A673 (cell line): ENCODE measurements around the gene DDIAS. TPM values are rescaled to one million over a fixed set of nuclear protein-coding genes. Genes with fewer than 3 reads are reported as not detected.
A peak's percentile ranks its signal among the peaks of the same experiment; 100 is the strongest.

Experiments
- BruUV-seq: library from RNA; stranded (reverse); fragments of 400-500 nt; replicated peaks from 2 replicates; lab custom pipeline; 2021; lab: Mats Ljungman, UMichigan
- CTCF ChIA-PET: fragments of 300-600 bp; sonication (Branson Sonifier 250); formaldehyde crosslinking; loops from one replicate; lab custom pipeline; 2022; ENCODE audit warnings: antibody characterized with exemption; lab: Charles Lee
- POLR2A ChIA-PET: fragments of 300-600 bp; sonication (Branson Sonifier 250); formaldehyde crosslinking; loops from one replicate; lab custom pipeline; 2022; ENCODE audit warnings: antibody characterized with exemption; ENCODE audit not compliant: low non-redundant PET; lab: Charles Lee
- DNase-seq: peaks from one replicate; pipeline ENCODE4 v3.0.0-alpha.2; 2015; ENCODE audit warnings: low spot score
- H3K27ac ChIP-seq: fragments of 200-600 bp; sonication (generic); 2 replicates; pipeline ENCODE4 v1.5.1; 2016; ENCODE audit warnings: mixed run types, low read depth, mild to moderate bottlenecking, mixed read lengths, antibody characterized with exemption, low read length; ENCODE audit not compliant: poor library complexity, severe bottlenecking
- H3K27me3 ChIP-seq: fragments of 200-600 bp; sonication (generic); replicated peaks from 2 replicates; pipeline ENCODE4 v1.6.1; 2017; ENCODE audit warnings: mixed run types, low read depth, mild to moderate bottlenecking, mixed read lengths, antibody characterized with exemption, low read length; ENCODE audit not compliant: insufficient read depth, poor library complexity
- H3K36me3 ChIP-seq: fragments of 200-600 bp; sonication (generic); 2 replicates; pipeline ENCODE4 v1.6.1; 2016; ENCODE audit warnings: mixed run types, mild to moderate bottlenecking, mixed read lengths, antibody characterized with exemption, low read length; ENCODE audit not compliant: insufficient read depth, poor library complexity, severe bottlenecking
- H3K4me1 ChIP-seq: fragments of 200-600 bp; sonication (generic); 2 replicates; pipeline ENCODE4 v1.6.1; 2017; ENCODE audit warnings: mixed run types, mild to moderate bottlenecking, mixed read lengths, antibody characterized with exemption, low read length; ENCODE audit not compliant: insufficient read depth, poor library complexity, severe bottlenecking
- H3K4me3 ChIP-seq: fragments of 200-600 bp; sonication (generic); 2 replicates; pipeline ENCODE4 v1.5.1; 2016; ENCODE audit warnings: low read depth, mixed run types, mild to moderate bottlenecking, mixed read lengths, low read length; ENCODE audit not compliant: poor library complexity, severe bottlenecking
- H3K9me3 ChIP-seq: fragments of 200-600 bp; sonication (generic); 2 replicates; pipeline ENCODE4 v1.6.1; 2016; ENCODE audit warnings: mixed run types, low read depth, mild to moderate bottlenecking, mixed read lengths, antibody characterized with exemption, low read length; ENCODE audit not compliant: poor library complexity, severe bottlenecking
- CTCF ChIP-seq: fragments of 300-800, 200-600 bp; sonication (generic); conservative IDR thresholded peaks from 2 replicates; pipeline ENCODE4 v1.5.1; 2017; ENCODE audit warnings: low read depth, mild to moderate bottlenecking, antibody characterized with exemption, low read length, moderate library complexity, mixed read lengths
- EZH2 ChIP-seq: fragments of 200-600 bp; sonication (generic); IDR thresholded peaks from 2 replicates; pipeline ENCODE4 v1.6.1; 2017; ENCODE audit warnings: borderline replicate concordance, low read depth, mild to moderate bottlenecking, mixed read lengths, antibody characterized with exemption, low read length; ENCODE audit not compliant: poor library complexity, severe bottlenecking
- intact Hi-C: fragments of 100-400 bp; cut with micrococcal nuclease; formaldehyde crosslinking; loops from one replicate; pipeline ENCODE4 v1.10.0; 2022; ENCODE audit not compliant: unreplicated experiment
- total RNA-seq: library from RNA; stranded (reverse); gene quantifications from 2 replicates; pipeline ENCODE4 v1.2.3, GENCODE V29; 2021

DDIAS gene
- total RNA-seq, 1 experiment from 2014 or later: 41.5 TPM

DNA sequence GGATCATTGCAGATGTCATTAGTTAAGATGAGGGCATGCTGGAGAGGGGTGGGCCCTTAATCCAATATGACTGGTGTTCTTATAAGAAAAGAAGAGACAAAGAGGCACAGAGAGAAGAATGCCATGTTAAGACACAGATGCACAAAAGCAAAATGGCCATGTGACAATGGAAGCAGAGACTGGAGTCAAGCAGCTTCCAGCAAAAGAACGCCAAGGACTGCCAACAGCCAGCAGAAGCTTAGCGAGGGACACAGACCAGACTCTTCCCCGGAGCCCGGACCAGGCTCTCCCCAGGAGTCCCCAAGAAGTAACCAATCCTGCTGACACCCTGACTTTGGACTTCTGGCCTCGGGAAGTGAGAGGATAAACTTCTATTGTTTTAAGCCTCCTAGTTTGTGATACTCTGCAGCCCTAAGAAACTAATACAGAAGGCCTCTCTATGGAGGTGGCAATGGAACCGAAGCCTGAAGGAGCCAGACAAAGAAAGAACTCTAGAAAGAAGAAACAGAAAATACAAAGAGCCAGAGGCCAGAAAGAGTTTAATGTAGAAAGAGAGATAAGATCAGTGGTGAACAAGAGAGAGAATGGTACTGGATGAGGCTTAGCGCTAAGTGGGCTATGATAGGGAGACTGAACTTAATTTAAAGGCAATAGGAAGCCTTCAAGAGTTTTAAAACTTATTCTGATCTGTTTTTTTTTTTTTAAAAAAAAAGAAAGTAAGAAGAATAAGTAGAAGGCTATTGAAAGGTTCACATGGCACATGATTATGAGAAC lies 29.0 kb upstream of the DDIAS start:
- peaks cover 8% of the 10 kb centered on the region for H3K4me1 ChIP-seq
- POLR2A ChIA-PET: no interaction called here
- DNase-seq: no peak
- no peaks in the 10 kb centered on the region for H3K27me3 ChIP-seq
- no peaks in the 10 kb centered on the region for H3K9me3 ChIP-seq
- CTCF ChIA-PET: no interaction called here
- no peak overlapping the region for H3K4me3 ChIP-seq
- intact Hi-C loops: no loop called here
- TF ChIP-seq EZH2 (no peak), CTCF (no peak)
- no TSS peak for BruUV-seq
- no peak overlapping the region for H3K27ac ChIP-seq
- no peaks in the 10 kb centered on the region for H3K36me3 ChIP-seq

DNA sequence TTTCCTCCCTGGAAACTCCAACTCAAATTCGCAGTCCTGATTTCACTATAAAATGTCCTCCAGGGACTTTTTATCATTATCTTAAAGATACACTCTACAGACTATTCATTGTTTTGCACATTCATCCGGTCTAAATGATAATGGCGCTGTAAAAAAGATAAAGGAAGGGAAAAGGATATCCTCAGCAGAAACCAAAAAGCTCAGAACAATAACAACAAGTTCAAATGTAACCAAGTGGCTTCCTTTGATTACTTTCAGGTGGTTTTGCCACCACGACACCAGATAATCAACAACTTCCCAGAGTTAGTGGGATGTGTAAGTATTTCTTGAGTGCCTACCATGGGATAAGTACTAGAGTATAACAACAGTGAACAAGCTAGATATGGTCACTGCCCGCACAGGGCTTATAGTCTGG lies 27.6 kb upstream of the DDIAS start:
- H3K27ac ChIP-seq: no peak overlapping the region
- TF ChIP-seq EZH2: no peak
- TF ChIP-seq CTCF: no peak
- no peaks in the 10 kb centered on the region for H3K9me3 ChIP-seq
- peak; percentile 19 for DNase-seq
- no peaks in the 10 kb centered on the region for H3K27me3 ChIP-seq
- intact Hi-C loops: no loop called here
- no peaks in the 10 kb centered on the region for H3K36me3 ChIP-seq
- ChIA-PET POLR2A (no interaction called here), CTCF (no interaction called here)
- BruUV-seq: no TSS peak
- no peak overlapping the region for H3K4me3 ChIP-seq
- H3K4me1 ChIP-seq: peaks cover 8% of the 10 kb centered on the region

DNA sequence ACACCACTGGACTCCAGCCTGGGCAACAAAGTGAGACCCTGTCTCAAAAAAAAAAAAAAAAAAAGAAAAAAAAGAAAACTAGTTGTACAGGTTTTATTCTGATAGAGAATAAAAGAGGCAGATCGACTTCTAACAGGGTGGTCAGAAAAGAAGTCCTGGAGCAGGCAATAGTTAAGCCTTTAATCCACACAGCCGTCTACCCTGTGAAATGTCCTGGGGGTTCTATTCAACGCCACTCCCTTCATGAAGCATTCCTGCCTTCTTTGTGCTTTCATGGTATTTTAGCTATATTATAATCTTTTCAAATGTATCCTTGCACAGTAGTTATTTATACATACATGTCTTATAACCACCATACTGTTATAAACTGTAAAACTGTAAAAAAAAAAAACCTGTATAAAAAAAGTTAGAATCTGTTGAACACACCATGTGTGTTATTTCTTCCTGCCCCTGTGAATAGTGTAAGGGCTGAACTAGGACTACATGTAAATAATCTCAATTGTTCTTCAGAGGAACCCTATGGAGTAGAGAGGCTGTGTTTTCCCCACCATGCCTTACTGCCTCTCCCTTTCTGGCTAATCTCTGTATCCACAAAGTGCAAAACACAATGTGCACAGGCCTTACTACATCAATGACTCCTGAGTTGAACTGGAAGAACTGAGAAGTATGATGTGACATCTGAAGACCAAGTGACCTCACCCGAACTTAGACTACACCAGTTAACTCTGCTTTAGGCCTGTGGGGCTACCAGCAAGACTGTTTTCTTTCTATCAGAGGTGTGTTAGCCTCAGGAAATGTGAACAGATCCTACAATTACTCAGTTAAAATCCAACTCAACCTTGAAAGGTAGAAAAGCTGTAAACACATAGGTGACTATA lies 26.7 kb upstream of the DDIAS start:
- no peak for DNase-seq
- no peaks in the 10 kb centered on the region for H3K36me3 ChIP-seq
- H3K9me3 ChIP-seq: no peaks in the 10 kb centered on the region
- BruUV-seq: no TSS peak
- H3K27me3 ChIP-seq: no peaks in the 10 kb centered on the region
- ChIA-PET POLR2A (no interaction called here), CTCF (no interaction called here)
- H3K27ac ChIP-seq: no peak overlapping the region
- H3K4me1 ChIP-seq: peaks cover 8% of the 10 kb centered on the region
- H3K4me3 ChIP-seq: no peak overlapping the region
- TF ChIP-seq CTCF: no peak
- TF ChIP-seq EZH2: no peak
- intact Hi-C loops: no loop called here
